ENCODE measurements around the gene SYNC.
A peak's percentile ranks its signal among the peaks of the same experiment; 100 is the strongest.

Gene SYNC

DNA sequence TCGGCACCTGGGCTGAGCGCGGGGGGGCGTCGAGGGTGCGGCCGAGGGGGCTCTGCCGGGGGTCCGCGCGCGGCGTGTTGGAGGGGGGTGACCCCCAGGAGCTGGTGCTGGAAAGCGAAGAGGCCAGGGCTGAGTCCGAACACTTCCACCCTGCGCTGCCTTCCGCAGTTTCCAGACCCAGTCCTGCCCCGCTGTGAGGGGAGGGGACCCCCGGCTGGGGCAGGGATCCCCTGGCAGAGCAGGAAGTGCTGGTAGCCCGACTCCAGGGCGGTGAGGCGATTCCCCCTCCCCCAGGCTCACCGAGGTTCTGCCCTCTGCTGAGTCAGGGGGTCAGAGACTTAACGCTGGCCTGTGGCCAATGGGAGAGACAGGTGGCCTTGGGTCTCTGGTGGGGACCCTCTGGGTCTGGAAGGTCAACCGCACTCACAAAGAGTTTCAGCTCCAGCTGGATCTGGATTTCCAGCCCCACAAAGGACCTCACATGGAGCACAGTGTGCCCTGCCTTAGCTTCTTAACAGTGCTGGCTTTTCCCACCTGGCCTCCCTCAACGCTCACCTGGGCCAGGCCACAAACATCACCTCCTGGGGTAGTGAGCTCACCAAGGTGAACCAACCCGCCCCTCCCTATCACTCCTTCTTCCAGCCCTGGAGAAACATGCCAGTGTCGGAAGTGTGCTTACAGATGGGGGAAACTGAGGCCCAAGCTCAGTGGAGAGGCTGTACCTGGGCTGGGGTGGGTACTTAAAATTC is 39.8 kb upstream of the SYNC start:
- Histone ChIP-seq H3K9ac (ENCODE audit: low read depth in 1 of 2, low read length in 2 of 2) (peak overlapping the region; percentile 97 to 98), H3K27ac (ENCODE audit: low read depth, low read length) (peak overlapping the region; percentile 97), H3K9me3 (ENCODE audit: control insufficient read depth in 1 of 2, low read length in 2 of 2) (no peaks in the 10 kb centered on the region), H3K4me3 (ENCODE audit: low read depth in 1 of 2, low read length in 2 of 2) (peak overlapping the region; percentile 84 to 92), H3K36me3 (ENCODE audit: control insufficient read depth in 1 of 2, insufficient read depth in 2 of 2, low read length in 2 of 2) (peaks cover 0 to 9% of the 10 kb centered on the region in 2 donors), H3K4me1 (ENCODE audit: control insufficient read depth in 1 of 2, insufficient read depth in 2 of 2, low read length in 2 of 2) (peaks cover 39 to 45% of the 10 kb centered on the region in 2 donors), H3K27me3 (ENCODE audit: control insufficient read depth in 1 of 2, insufficient read depth in 2 of 2, low read length in 2 of 2) (no peaks in the 10 kb centered on the region)

- Histone ChIP-seq H3K4me1 (ENCODE audit: control insufficient read depth in 1 of 2, insufficient read depth in 2 of 2, low read length in 2 of 2) (peaks cover 45 to 52% of the 10 kb centered on the region in 2 donors), H3K27me3 (ENCODE audit: control insufficient read depth in 1 of 2, insufficient read depth in 2 of 2, low read length in 2 of 2) (no peaks in the 10 kb centered on the region), H3K9ac (ENCODE audit: low read depth in 1 of 2, low read length in 2 of 2) (peak overlapping the region; percentile 97 to 98), H3K4me3 (ENCODE audit: low read depth in 1 of 2, low read length in 2 of 2) (peak overlapping the region; percentile 84 to 92), H3K36me3 (ENCODE audit: control insufficient read depth in 1 of 2, insufficient read depth in 2 of 2, low read length in 2 of 2) (peaks cover 0 to 5% of the 10 kb centered on the region in 2 donors), H3K9me3 (ENCODE audit: control insufficient read depth in 1 of 2, low read length in 2 of 2) (no peaks in the 10 kb centered on the region), H3K27ac (ENCODE audit: low read depth, low read length) (peak overlapping the region; percentile 97)
Observed at GRCh38 chr1:32741413-32742198, 39.0 kb upstream of the SYNC start.

DNA sequence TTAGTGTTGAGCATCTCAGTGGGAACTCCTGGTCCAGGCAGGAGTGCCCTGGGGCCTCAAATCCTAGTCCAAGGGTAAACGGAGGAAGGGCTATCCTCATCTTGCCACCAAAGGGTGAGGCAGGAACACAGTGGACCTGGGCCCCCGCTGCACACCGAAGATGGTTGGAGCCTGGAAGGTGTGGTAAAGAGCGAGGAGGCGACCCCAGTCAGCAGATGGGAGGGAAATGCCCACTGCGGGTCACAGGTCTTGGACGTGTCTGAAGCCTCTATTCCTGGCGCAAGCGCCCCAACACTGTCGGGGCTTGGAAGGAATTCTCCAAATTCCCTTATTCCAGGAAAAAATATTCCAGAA is 38.5 kb upstream of the SYNC start:
- peaks cover 41 to 54% of the 10 kb centered on the region in 2 donors for H3K4me1 ChIP-seq (ENCODE audit: control insufficient read depth in 1 of 2, insufficient read depth in 2 of 2, low read length in 2 of 2)
- no peaks in the 10 kb centered on the region for H3K27me3 ChIP-seq (ENCODE audit: control insufficient read depth in 1 of 2, insufficient read depth in 2 of 2, low read length in 2 of 2)
- peaks cover 0 to 3% of the 10 kb centered on the region in 2 donors for H3K36me3 ChIP-seq (ENCODE audit: control insufficient read depth in 1 of 2, insufficient read depth in 2 of 2, low read length in 2 of 2)
- H3K9me3 ChIP-seq (ENCODE audit: control insufficient read depth in 1 of 2, low read length in 2 of 2): no peaks in the 10 kb centered on the region
- no peak overlapping the region for H3K27ac ChIP-seq (ENCODE audit: low read depth, low read length)
- peak overlapping the region; percentile 5 to 74 for H3K9ac ChIP-seq (ENCODE audit: low read depth in 1 of 2, low read length in 2 of 2)
- peak overlapping the region; percentile 59 for H3K4me3 ChIP-seq (ENCODE audit: low read depth in 1 of 2, low read length in 2 of 2)

DNA sequence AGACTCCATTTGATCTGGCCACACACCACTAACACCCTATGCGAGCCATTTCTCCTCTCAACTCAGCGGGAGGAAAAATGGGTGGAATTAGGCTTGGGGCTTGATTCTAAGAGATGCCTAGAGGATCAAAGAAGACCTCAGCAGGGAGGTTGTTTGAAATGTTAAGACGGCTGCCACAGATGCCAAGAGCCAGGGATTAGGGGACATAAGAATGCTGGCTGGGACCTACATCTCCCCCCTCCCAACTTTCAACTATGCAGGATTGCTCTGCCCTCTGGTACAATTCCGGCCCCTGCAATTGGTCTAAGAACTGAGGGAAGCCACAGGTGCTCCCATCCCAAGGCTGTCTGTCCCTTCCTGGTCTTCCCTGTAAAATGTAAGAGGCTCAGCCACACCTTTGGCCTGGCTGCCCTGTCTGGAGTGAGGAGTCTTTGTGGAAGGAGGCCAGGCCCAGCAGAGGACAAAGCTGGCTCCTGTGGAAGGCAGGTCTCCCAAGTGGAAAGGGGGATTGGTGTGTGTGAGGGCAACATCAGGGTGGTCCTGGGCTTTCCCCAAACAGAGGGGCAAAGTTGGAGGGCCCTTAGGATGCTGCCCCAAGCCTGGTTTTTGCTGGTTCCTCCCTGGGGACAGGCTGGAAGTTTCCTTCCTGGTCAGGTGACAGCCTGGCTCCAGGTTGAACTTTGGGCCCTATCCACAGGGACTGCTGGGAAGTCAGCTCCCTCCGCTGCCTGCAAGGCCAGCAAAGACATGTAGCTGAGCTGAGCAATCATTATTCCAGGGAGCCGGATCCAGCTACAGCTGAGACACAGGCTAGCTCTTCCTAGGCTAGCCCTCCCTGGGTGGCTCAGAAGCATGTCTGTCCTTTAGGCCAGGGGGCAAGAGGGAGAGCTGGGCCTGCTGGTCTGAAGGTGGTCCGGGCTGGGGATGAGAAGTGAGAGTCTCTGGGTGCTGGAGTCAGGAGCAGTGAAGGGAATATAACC is 34.5 kb upstream of the SYNC start:
- no peaks in the 10 kb centered on the region for H3K27me3 ChIP-seq (ENCODE audit: control insufficient read depth in 1 of 2, insufficient read depth in 2 of 2, low read length in 2 of 2)
- H3K4me1 ChIP-seq (ENCODE audit: control insufficient read depth in 1 of 2, insufficient read depth in 2 of 2, low read length in 2 of 2): peaks cover 22 to 28% of the 10 kb centered on the region in 2 donors
- H3K27ac ChIP-seq (ENCODE audit: low read depth, low read length): peak overlapping the region; percentile 64
- no peak overlapping the region for H3K4me3 ChIP-seq (ENCODE audit: low read depth in 1 of 2, low read length in 2 of 2)
- H3K9ac ChIP-seq (ENCODE audit: low read depth in 1 of 2, low read length in 2 of 2): peak overlapping the region; percentile 37 to 66
- no peaks in the 10 kb centered on the region for H3K36me3 ChIP-seq (ENCODE audit: control insufficient read depth in 1 of 2, insufficient read depth in 2 of 2, low read length in 2 of 2)
- H3K9me3 ChIP-seq (ENCODE audit: control insufficient read depth in 1 of 2, low read length in 2 of 2): no peaks in the 10 kb centered on the region

GRCh38 chr1:32733582-32734321 is 31.2 kb upstream of the SYNC start:
- Histone ChIP-seq H3K9me3 (ENCODE audit: control insufficient read depth in 1 of 2, low read length in 2 of 2) (no peaks in the 10 kb centered on the region), H3K4me1 (ENCODE audit: control insufficient read depth in 1 of 2, insufficient read depth in 2 of 2, low read length in 2 of 2) (peaks cover 13 to 17% of the 10 kb centered on the region in 2 donors), H3K27me3 (ENCODE audit: control insufficient read depth in 1 of 2, insufficient read depth in 2 of 2, low read length in 2 of 2) (no peaks in the 10 kb centered on the region), H3K4me3 (ENCODE audit: low read depth in 1 of 2, low read length in 2 of 2) (no peak overlapping the region), H3K9ac (ENCODE audit: low read depth in 1 of 2, low read length in 2 of 2) (no peak overlapping the region), H3K36me3 (ENCODE audit: control insufficient read depth in 1 of 2, insufficient read depth in 2 of 2, low read length in 2 of 2) (no peaks in the 10 kb centered on the region), H3K27ac (ENCODE audit: low read depth, low read length) (no peak overlapping the region)

DNA sequence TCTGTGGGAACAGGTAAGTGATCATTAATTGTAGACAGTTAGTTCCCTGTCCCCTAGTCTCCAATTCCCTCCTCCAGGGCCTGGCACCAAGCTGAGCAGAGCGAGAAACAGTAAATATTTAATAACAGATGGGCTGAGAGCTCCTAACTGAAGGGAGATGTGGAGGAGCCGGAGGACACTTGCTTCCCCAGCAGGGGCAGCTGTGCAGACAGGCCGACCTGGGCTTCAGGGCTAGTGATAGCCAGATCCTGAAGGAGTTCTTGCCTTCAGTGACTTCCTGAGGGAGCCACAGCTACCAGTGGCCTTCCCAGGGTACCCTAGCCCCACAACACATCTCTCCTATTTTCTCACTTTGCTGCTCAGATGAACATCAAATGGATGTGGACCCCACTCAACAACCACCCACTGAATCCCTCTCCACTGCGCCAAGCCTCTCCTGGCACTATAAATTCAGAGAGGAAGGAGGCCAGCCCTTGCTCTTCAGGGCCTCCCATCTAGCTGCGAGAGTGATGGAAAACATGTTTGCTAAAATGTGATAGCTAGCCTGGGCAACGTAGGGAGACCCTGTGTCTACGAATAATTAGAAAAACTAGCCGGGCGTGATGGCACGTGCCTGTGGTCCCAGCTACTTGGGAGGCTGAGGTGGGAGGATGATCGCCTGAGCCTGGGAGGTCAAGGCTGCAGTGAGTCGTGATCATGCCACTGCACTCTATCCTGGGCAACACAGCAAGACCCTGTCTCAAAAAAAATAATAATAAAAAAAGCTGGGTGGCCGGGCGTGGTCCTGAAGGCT is 26.9 kb upstream of the SYNC start:
- H3K9ac ChIP-seq (ENCODE audit: low read depth in 1 of 2, low read length in 2 of 2): no peak overlapping the region
- no peaks in the 10 kb centered on the region for H3K9me3 ChIP-seq (ENCODE audit: control insufficient read depth in 1 of 2, low read length in 2 of 2)
- H3K36me3 ChIP-seq (ENCODE audit: control insufficient read depth in 1 of 2, insufficient read depth in 2 of 2, low read length in 2 of 2): no peaks in the 10 kb centered on the region
- H3K4me3 ChIP-seq (ENCODE audit: low read depth in 1 of 2, low read length in 2 of 2): no peak overlapping the region
- peaks cover 12 to 14% of the 10 kb centered on the region in 2 donors for H3K4me1 ChIP-seq (ENCODE audit: control insufficient read depth in 1 of 2, insufficient read depth in 2 of 2, low read length in 2 of 2)
- H3K27me3 ChIP-seq (ENCODE audit: control insufficient read depth in 1 of 2, insufficient read depth in 2 of 2, low read length in 2 of 2): no peaks in the 10 kb centered on the region
- no peak overlapping the region for H3K27ac ChIP-seq (ENCODE audit: low read depth, low read length)

- no peaks in the 10 kb centered on the region for H3K36me3 ChIP-seq (ENCODE audit: control insufficient read depth in 1 of 2, insufficient read depth in 2 of 2, low read length in 2 of 2)
- no peak overlapping the region for H3K4me3 ChIP-seq (ENCODE audit: low read depth in 1 of 2, low read length in 2 of 2)
- no peak overlapping the region for H3K9ac ChIP-seq (ENCODE audit: low read depth in 1 of 2, low read length in 2 of 2)
- H3K27me3 ChIP-seq (ENCODE audit: control insufficient read depth in 1 of 2, insufficient read depth in 2 of 2, low read length in 2 of 2): no peaks in the 10 kb centered on the region
- peaks cover 13 to 14% of the 10 kb centered on the region in 2 donors for H3K4me1 ChIP-seq (ENCODE audit: control insufficient read depth in 1 of 2, insufficient read depth in 2 of 2, low read length in 2 of 2)
- no peak overlapping the region for H3K27ac ChIP-seq (ENCODE audit: low read depth, low read length)
- no peaks in the 10 kb centered on the region for H3K9me3 ChIP-seq (ENCODE audit: control insufficient read depth in 1 of 2, low read length in 2 of 2)
Observed at GRCh38 chr1:32728413-32729077, 26.0 kb upstream of the SYNC start.

DNA sequence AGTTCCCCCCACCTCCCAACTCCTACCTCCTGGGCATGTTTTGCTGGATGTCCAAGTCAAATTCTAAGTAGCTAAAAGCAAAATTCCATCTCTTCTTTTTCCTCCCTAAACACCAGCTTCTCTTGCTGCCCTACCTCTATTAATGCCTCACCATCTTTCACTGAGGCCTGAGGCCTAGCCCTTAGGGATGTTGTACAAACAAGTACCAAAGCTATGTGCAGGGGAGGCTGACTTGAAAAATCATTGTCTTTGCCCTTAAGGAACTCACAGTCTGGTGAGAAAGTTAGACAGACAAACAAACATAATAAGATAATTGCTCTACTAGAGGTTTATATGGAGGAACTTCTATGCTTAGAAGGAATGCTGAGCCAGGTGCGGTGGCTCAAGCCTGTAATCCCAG is 25.3 kb upstream of the SYNC start:
- H3K36me3 ChIP-seq (ENCODE audit: control insufficient read depth in 1 of 2, insufficient read depth in 2 of 2, low read length in 2 of 2): no peaks in the 10 kb centered on the region
- H3K9ac ChIP-seq (ENCODE audit: low read depth in 1 of 2, low read length in 2 of 2): no peak overlapping the region
- H3K4me1 ChIP-seq (ENCODE audit: control insufficient read depth in 1 of 2, insufficient read depth in 2 of 2, low read length in 2 of 2): peaks cover 13 to 14% of the 10 kb centered on the region in 2 donors
- H3K27me3 ChIP-seq (ENCODE audit: control insufficient read depth in 1 of 2, insufficient read depth in 2 of 2, low read length in 2 of 2): no peaks in the 10 kb centered on the region
- H3K27ac ChIP-seq (ENCODE audit: low read depth, low read length): no peak overlapping the region
- no peak overlapping the region for H3K4me3 ChIP-seq (ENCODE audit: low read depth in 1 of 2, low read length in 2 of 2)
- no peaks in the 10 kb centered on the region for H3K9me3 ChIP-seq (ENCODE audit: control insufficient read depth in 1 of 2, low read length in 2 of 2)
